ENCODE results near the gene UBE3B.

Gene UBE3B

GRCh38 chr12:109583733-109584132 lies 106.3 kb downstream of the UBE3B start:
- H3K4me3 Mint-ChIP-seq, result no peak overlapping the region
- H3K27me3 Mint-ChIP-seq, result no peaks in the 10 kb centered on the region
- DNase-seq (ENCODE audit: low spot score in 2 of 2), result no peak
- H3K4me1 Mint-ChIP-seq, result no peaks in the 10 kb centered on the region
- no peak overlapping the region for H3K27ac Mint-ChIP-seq
- H3K36me3 Mint-ChIP-seq, result peaks cover 22% of the 10 kb centered on the region
- H3K9me3 Mint-ChIP-seq, result no peaks in the 10 kb centered on the region
- no peak for ATAC-seq (ENCODE audit: low read depth)
